22Rv1 (cell line): ENCODE results near the gene ARID3B.

ENCODE experiments used
- ZFX ChIP-seq: fragments of 450-650 bp; IDR thresholded peaks from 2 replicates; pipeline ENCODE4 v1.6.1; 2017; ENCODE audit warnings: antibody characterized with exemption, borderline replicate concordance
- TF ChIP-seq, protein P1 (sequence below): fragments of 450-650 bp; IDR thresholded peaks from 2 replicates; pipeline ENCODE4 v1.5.1; 2017; ENCODE audit warnings: mild to moderate bottlenecking

- TF ChIP-seq, protein P1, sequence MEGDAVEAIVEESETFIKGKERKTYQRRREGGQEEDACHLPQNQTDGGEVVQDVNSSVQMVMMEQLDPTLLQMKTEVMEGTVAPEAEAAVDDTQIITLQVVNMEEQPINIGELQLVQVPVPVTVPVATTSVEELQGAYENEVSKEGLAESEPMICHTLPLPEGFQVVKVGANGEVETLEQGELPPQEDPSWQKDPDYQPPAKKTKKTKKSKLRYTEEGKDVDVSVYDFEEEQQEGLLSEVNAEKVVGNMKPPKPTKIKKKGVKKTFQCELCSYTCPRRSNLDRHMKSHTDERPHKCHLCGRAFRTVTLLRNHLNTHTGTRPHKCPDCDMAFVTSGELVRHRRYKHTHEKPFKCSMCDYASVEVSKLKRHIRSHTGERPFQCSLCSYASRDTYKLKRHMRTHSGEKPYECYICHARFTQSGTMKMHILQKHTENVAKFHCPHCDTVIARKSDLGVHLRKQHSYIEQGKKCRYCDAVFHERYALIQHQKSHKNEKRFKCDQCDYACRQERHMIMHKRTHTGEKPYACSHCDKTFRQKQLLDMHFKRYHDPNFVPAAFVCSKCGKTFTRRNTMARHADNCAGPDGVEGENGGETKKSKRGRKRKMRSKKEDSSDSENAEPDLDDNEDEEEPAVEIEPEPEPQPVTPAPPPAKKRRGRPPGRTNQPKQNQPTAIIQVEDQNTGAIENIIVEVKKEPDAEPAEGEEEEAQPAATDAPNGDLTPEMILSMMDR, result no peak
- TF ChIP-seq ZFX, result no peak
These were observed 64.2 kb downstream of the ARID3B start for GRCh38 chr15:74604983-74605794.
